Measurements from ENCODE around the gene GPR35. TPM values are rescaled to one million over a fixed set of nuclear protein-coding genes. Genes with fewer than 3 reads are reported as not detected.

Gene GPR35
- total RNA-seq, 1 experiment from 2014 or later: 4.2 TPM

GRCh38 chr2:240622060-240622411, 3.2 kb upstream of the GPR35 start:
- H2AFZ ChIP-seq (ENCODE audit: low read depth, low read length, poor library complexity, severe bottlenecking): no peak overlapping the region
- H3K4me2 ChIP-seq (ENCODE audit: low read length): no peak overlapping the region
- H3K36me3 ChIP-seq (ENCODE audit: control insufficient read depth in 1 of 2, insufficient read depth in 2 of 2, low read length in 2 of 2): no peaks in the 10 kb centered on the region
- TF ChIP-seq ZNF274 (IDR thresholded peaks at IDR 0.05; ENCODE audit: low read depth, low read length) (no peak), FOSL1 (IDR thresholded peaks at IDR 0.05; ENCODE audit: low read depth) (no peak), REST (IDR thresholded peaks at IDR 0.05; ENCODE audit: low read depth) (no peak), EZH2 (IDR thresholded peaks at IDR 0.05) (no peak), ELF1 (IDR thresholded peaks at IDR 0.05; ENCODE audit: borderline replicate concordance, low read depth) (no peak), EZH2phosphoT487 (IDR thresholded peaks at IDR 0.05; ENCODE audit: borderline replicate concordance) (no peak), CBX3 (IDR thresholded peaks at IDR 0.05; ENCODE audit: low read depth) (no peak)
- POLR2A ChIA-PET: no interaction called here
- no TSS peak for BruUV-seq (replicated peaks)
- H3K79me2 ChIP-seq (ENCODE audit: insufficient read depth, low read length): no peaks in the 10 kb centered on the region
- no peak overlapping the region for H3K27ac ChIP-seq (ENCODE audit: low read depth, low read length)
- no peaks in the 10 kb centered on the region for H3K9me2 ChIP-seq (ENCODE audit: insufficient read depth)
- H3K4me1 ChIP-seq (ENCODE audit: control insufficient read depth in 1 of 2, insufficient read depth in 2 of 2, low read length in 2 of 2): no peaks in the 10 kb centered on the region
- intact Hi-C loops (cut with micrococcal nuclease): no loop called here
- ATAC-seq: no peak
- RAD21 ChIA-PET (ENCODE audit: low non-redundant PET in 1 of 2, low total read pairs in 2 of 2, uncharacterized antibody in 2 of 2, unreplicated experiment in 2 of 2): no interaction called here
- DNase-seq (ENCODE audit: low read depth, low spot score): no peak
- H3K4me3 ChIP-seq (replicated peaks in 1 of 2; ENCODE audit: low read depth in 1 of 2, low read length in 2 of 2): no peak overlapping the region
- H3K9me3 ChIP-seq (ENCODE audit: control insufficient read depth in 1 of 2, insufficient read depth in 1 of 2, low read depth in 1 of 2, low read length in 2 of 2): peaks cover 0 to 6% of the 10 kb centered on the region in 2 experiments; a peak in 1 of 4 replicates
- no peaks in the 10 kb centered on the region for H4K20me1 ChIP-seq (ENCODE audit: insufficient read depth)
- CTCF ChIA-PET: no interaction called here
- no peaks in the 10 kb centered on the region for H3K27me3 ChIP-seq (ENCODE audit: insufficient read depth, low read length)
- H3K9ac ChIP-seq (ENCODE audit: low read length): no peak overlapping the region

Data from HCT116 (cell line).